HepG2 (cell line): Measurements from ENCODE around the gene PLPPR3. TPM values are rescaled to one million over a fixed set of nuclear protein-coding genes. Genes with fewer than 3 reads are reported as not detected.
A peak's percentile ranks its signal among the peaks of the same experiment; 100 is the strongest.

Experiments
- ATAC-seq: fragments of 200-7000 bp; cut with Tn5 transposase; 3 replicates; pipeline ENCODE4 v1.9.1; 2020; ENCODE audit warnings: mild to moderate bottlenecking, moderate library complexity
- BruUV-seq: library from RNA; stranded (reverse); fragments of 400-500 nt; replicated peaks from 2 replicates; lab custom pipeline; 2021; lab: Mats Ljungman, UMichigan
- CTCF ChIA-PET: fragments of 300-600 bp; formaldehyde crosslinking; extraction: SDS; loops from one replicate; lab custom pipeline; 2021; ENCODE audit warnings: low total read pairs, inconsistent platforms, low intra/inter-chr PET ratio; lab: Yijun Ruan, JAX
- POLR2A ChIA-PET: fragments of 350-600 bp; sonication (Branson Sonifier 250); formaldehyde crosslinking; loops from one replicate; lab custom pipeline; 2020; ENCODE audit warnings: antibody characterized with exemption, inconsistent platforms; lab: Yijun Ruan, JAX
- DNase-seq: peaks from one replicate; pipeline ENCODE4 v3.0.0-alpha.2; 2015; ENCODE audit warnings: low spot score
- FAIRE-seq: peaks from 3 replicates; lab custom pipeline; 2011; peaks lifted over from hg19 to GRCh38; lab: Jason Lieb, UNC
- H2AFZ ChIP-seq: one replicate; pipeline ENCODE4 v1.6.1; 2011; ENCODE audit warnings: low read length, inconsistent platforms
- H3K27ac ChIP-seq: fragments of 300-600 bp; 3 replicates; pipeline ENCODE4 v1.8.0; 2011; ENCODE audit warnings: mixed run types, mild to moderate bottlenecking, mixed read lengths, low read length, inconsistent platforms; ENCODE audit not compliant: insufficient read depth; ENCODE audit errors: extremely low read length
- H3K27me3 ChIP-seq, 2 experiments: fragments of 200-600 bp in 1 of 2; 2 replicates in 1 of 2; 3 replicates in 1 of 2; pipeline versions ENCODE4 v1.6.0 to v1.8.0; 2011; ENCODE audit warnings: low read length in 2 of 2, mild to moderate bottlenecking in 2 of 2, moderate library complexity in 2 of 2, inconsistent platforms in 1 of 2; ENCODE audit not compliant: insufficient read depth in 2 of 2, control insufficient read depth in 1 of 2
- H3K36me3 ChIP-seq, 2 experiments: fragments of 200-600 bp in 1 of 2; replicated peaks in 1 of 2; 2 replicates in 1 of 2; 3 replicates in 1 of 2; pipeline versions ENCODE4 v1.5.1 to v1.8.0; 2011; ENCODE audit warnings: low read length in 2 of 2, inconsistent platforms in 1 of 2; ENCODE audit not compliant: insufficient read depth in 2 of 2, control insufficient read depth in 1 of 2
- H3K4me1 ChIP-seq: 2 replicates; pipeline ENCODE4 v1.5.1; 2012; ENCODE audit warnings: low read length, inconsistent platforms; ENCODE audit not compliant: insufficient read depth
- H3K4me2 ChIP-seq: 2 replicates; pipeline ENCODE4 v1.6.0; 2011; ENCODE audit warnings: low read depth, low read length, inconsistent platforms
- H3K4me3 ChIP-seq, 3 experiments: fragments of 200-600 bp in 1 of 3; sonication (generic), shearing (Covaris generic) in 1 of 3; replicated peaks in 1 of 3; 2 replicates each; pipeline ENCODE4 v1.5.1; 2011 to 2016; ENCODE audit warnings: low read length in 3 of 3, inconsistent platforms in 2 of 3, low read depth in 2 of 3, mild to moderate bottlenecking in 2 of 3, control low read depth in 1 of 3, mixed read lengths in 1 of 3; ENCODE audit not compliant: insufficient read depth in 1 of 3
- H3K79me2 ChIP-seq: one replicate; pipeline ENCODE4 v1.6.1; 2011; ENCODE audit warnings: low read length, inconsistent platforms; ENCODE audit not compliant: insufficient read depth
- H3K9ac ChIP-seq: 2 replicates; pipeline ENCODE4 v1.6.0; 2011; ENCODE audit warnings: mild to moderate bottlenecking, low read depth, low read length, inconsistent platforms; ENCODE audit not compliant: insufficient read depth
- H3K9me3 ChIP-seq: 2 replicates; pipeline ENCODE4 v1.5.1; 2012; ENCODE audit warnings: mild to moderate bottlenecking, low read length
- H4K20me1 ChIP-seq: 2 replicates; pipeline ENCODE4 v1.6.0; 2011; ENCODE audit warnings: inconsistent platforms, mild to moderate bottlenecking, low read length, moderate library complexity; ENCODE audit not compliant: insufficient read depth
- CEBPG ChIP-seq: IDR thresholded peaks from 2 replicates; pipeline ENCODE4 v1.6.1; 2016
- HNRNPL ChIP-seq: fragments of 200-400 bp; formaldehyde crosslinking; IDR thresholded peaks from 2 replicates; pipeline ENCODE4 v1.6.1; 2017; ENCODE audit warnings: mild to moderate bottlenecking, low read depth, low read length
- POLR2A ChIP-seq, 2 experiments: IDR thresholded peaks; 2 replicates each; pipeline ENCODE4 v1.6.1; 2011; ENCODE audit warnings: low read depth in 2 of 2, low read length in 2 of 2, mild to moderate bottlenecking in 1 of 2, moderate library complexity in 1 of 2; ENCODE audit not compliant: insufficient read depth in 1 of 2
- POLR2AphosphoS2 ChIP-seq: IDR thresholded peaks from 2 replicates; pipeline ENCODE4 v1.6.1; 2011; ENCODE audit warnings: low read depth, low read length, improper control_type of control experiment
- ZNF550 ChIP-seq: sonication (generic); formaldehyde crosslinking; IDR thresholded peaks from 2 replicates; pipeline ENCODE4 v1.4.0; 2020; ENCODE audit warnings: mild to moderate bottlenecking, missing genetic modification reagents, borderline replicate concordance
- ZSCAN30 ChIP-seq: sonication (generic); formaldehyde crosslinking; IDR thresholded peaks from 2 replicates; pipeline ENCODE4 v1.5.0; 2020; ENCODE audit warnings: mild to moderate bottlenecking, missing genetic modification reagents
- WGBS: methylation state at CpG from one replicate; pipeline ENCODE4 v1.1.6; 2017; ENCODE audit warnings: low lambda C conversion rate; 5-methylcytosine and 5-hydroxymethylcytosine counted together
- in situ Hi-C: cut with HindIII; loops from 2 replicates; pipeline ENCODE4 v1.10.0; 2017; ENCODE audit warnings: low pct_unique_long_range_greater_than_20kb; ENCODE audit not compliant: extremely low pct_ligation_motif_present
- intact Hi-C: fragments of 100-400 bp; cut with micrococcal nuclease; formaldehyde crosslinking; loops from one replicate; pipeline ENCODE4 v1.10.0; 2022; ENCODE audit not compliant: unreplicated experiment
- polyA plus RNA-seq, 8 experiments: library from polyadenylated mRNA; depleted of rRNA in 3 of 8; stranded (reverse) in 7 of 8; unstranded in 1 of 8; fragments of >200 nt; fragmentation: Illumina TruSeq in 4 of 8; extraction: Trizol in 4 of 8; gene quantifications; 2 replicates each; pipeline versions ENCODE4 v1.2.1 to v1.2.3, GENCODE V29; 2011 to 2016; ENCODE audit warnings: low read depth in 4 of 8, missing spikeins in 1 of 8, mixed read lengths in 1 of 8; ENCODE audit not compliant: insufficient read depth in 1 of 8
- total RNA-seq, 5 experiments: library from RNA; depleted of rRNA; stranded (reverse); fragments of >200 nt; fragmentation: Illumina TruSeq; extraction: Trizol; gene quantifications; 2 replicates each; pipeline ENCODE4 v1.2.3, GENCODE V29; 2016; ENCODE audit warnings: low read depth in 1 of 5
- TF ChIP-seq, protein P1 (sequence below): sonication (generic); formaldehyde crosslinking; IDR thresholded peaks from 2 replicates; pipeline ENCODE4 v1.4.0; 2020; ENCODE audit warnings: missing genetic modification reagents
- TF ChIP-seq, protein P2 (sequence below): IDR thresholded peaks from 2 replicates; pipeline ENCODE4 v1.6.1; 2016; ENCODE audit warnings: low read depth, missing genetic modification reagents, missing compliant biosample characterization
- TF ChIP-seq, protein P3 (sequence below): sonication (generic); formaldehyde crosslinking; IDR thresholded peaks from 2 replicates; pipeline ENCODE4 v1.4.0; 2020; ENCODE audit warnings: mild to moderate bottlenecking, missing genetic modification reagents

The PLPPR3 gene
- total and polyA plus RNA-seq, 2 of the 13 experiments (the other 11 are each of a cell fraction or from before 2014, with no cell fraction given), result 0.07 to 0.16 TPM

DNA sequence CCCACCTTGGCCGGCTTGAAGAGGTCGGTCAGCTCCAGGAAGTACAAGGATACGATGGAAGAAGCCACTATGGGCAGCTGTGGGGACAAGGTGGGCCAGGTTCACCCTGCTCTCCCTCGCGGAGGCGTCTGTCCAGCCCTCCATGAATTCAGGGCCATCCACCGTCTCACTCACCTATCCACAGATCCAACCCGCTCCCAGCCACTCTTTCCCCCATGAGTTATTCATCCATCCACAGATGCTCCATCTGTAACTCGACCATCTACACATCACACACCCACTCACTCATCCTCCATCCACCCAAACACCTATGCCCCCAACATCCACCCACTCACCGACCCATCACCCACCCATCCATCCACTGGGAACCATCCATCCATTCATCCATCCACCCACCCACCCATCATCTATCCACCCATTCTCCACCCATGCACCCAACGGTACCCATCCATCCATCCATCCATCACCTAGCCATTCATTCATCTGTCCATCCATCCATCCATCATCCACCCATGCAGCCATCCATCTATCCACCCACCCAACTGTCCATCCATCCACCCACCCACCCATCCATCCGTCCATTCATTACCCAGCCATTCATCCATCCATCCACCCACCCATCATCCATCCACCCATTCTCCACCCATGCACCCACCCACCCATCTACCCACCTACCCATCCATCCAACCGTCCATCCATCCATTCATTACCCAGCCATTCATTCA, 5.8 kb downstream of the PLPPR3 start:
- no peaks in the 10 kb centered on the region for H3K79me2 ChIP-seq
- in situ Hi-C loops, result no loop called here
- no peak overlapping the region for H3K27ac ChIP-seq
- no peak overlapping the region for H3K9ac ChIP-seq
- intact Hi-C loops, result no loop called here
- no peak for DNase-seq
- no peaks in the 10 kb centered on the region for H3K4me1 ChIP-seq
- H2AFZ ChIP-seq, result no peak overlapping the region
- H3K4me3 ChIP-seq, result no peak overlapping the region
- no peak overlapping the region for H3K4me2 ChIP-seq
- H4K20me1 ChIP-seq, result peaks cover 12% of the 10 kb centered on the region; the same call in 1 of the 2 replicates
- TF ChIP-seq, protein P1, sequence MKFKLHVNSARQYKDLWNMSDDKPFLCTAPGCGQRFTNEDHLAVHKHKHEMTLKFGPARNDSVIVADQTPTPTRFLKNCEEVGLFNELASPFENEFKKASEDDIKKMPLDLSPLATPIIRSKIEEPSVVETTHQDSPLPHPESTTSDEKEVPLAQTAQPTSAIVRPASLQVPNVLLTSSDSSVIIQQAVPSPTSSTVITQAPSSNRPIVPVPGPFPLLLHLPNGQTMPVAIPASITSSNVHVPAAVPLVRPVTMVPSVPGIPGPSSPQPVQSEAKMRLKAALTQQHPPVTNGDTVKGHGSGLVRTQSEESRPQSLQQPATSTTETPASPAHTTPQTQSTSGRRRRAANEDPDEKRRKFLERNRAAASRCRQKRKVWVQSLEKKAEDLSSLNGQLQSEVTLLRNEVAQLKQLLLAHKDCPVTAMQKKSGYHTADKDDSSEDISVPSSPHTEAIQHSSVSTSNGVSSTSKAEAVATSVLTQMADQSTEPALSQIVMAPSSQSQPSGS, result no peak
- TF ChIP-seq ZSCAN30 (CRISPR knock-in tag) (no peak), POLR2A (IDR thresholded peaks at IDR 0.05; ENCODE audit: insufficient read depth in 1 of 2, low read depth in 2 of 2, low read length in 2 of 2) (peak in 1 of 2 experiments; percentile 67; a peak in 2 of 4 replicates), ZNF550 (CRISPR knock-in tag) (no peak)
- ChIA-PET CTCF (no interaction called here), POLR2A (no interaction called here)
- no TSS peak for BruUV-seq
- FAIRE-seq, result no peak
- peaks cover 5 to 11% of the 10 kb centered on the region in 2 experiments; a peak in 3 of 5 replicates for H3K36me3 ChIP-seq
- peak; percentile 10 for ATAC-seq
- no peaks in the 10 kb centered on the region for H3K27me3 ChIP-seq
- 90% methylated on average over 12 of the region's 13 CpGs for whole genome bisulfite sequencing
- H3K9me3 ChIP-seq, result no peaks in the 10 kb centered on the region

DNA sequence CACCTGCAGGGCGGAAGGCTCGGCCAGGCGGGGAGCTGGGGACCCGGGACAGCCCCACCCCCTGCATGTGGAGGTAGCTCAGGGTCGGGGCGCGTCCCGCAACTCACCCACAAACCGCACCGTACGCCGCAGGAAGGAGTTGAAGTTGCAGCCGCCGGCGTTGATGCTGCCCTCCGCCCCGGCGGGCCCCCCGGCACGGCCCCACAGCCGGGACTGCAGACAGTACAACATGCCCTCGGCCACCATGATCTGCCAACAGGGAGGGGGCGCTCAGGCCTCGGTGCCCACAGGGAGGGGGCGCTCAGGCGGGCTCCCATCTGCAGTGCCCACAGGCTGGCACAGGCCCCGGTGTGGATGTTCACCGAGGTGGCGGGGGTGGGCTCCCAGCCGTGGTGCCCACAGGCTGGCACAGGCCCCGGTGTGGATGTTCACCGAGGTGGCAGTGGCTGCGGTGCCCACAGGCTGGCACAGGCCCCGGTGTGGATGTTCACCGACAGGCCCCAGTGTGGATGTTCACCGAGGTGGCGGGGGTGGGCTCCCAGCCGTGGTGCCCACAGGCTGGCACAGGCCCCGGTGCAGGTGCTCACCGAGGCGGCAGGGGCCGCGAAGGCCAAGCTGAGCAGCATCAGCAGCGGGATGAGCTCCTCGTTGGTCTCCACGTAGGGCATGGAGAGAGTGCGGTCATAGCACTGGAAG, 6.5 kb downstream of the PLPPR3 start:
- Histone ChIP-seq H3K4me1 (no peaks in the 10 kb centered on the region), H3K79me2 (no peaks in the 10 kb centered on the region), H3K4me2 (no peak overlapping the region), H3K9ac (no peak overlapping the region), H3K27ac (no peak overlapping the region), H4K20me1 (peaks cover 18% of the 10 kb centered on the region; the same call in 1 of the 2 replicates), H3K4me3 (no peak overlapping the region), H2AFZ (no peak overlapping the region), H3K9me3 (no peaks in the 10 kb centered on the region), H3K27me3 (no peaks in the 10 kb centered on the region), H3K36me3 (peaks cover 7 to 18% of the 10 kb centered on the region in 2 experiments; a peak in 4 of 5 replicates)
- FAIRE-seq, result no peak
- peak; percentile 20 for ATAC-seq
- POLR2A ChIA-PET, result interaction anchor here (1.1 kb wide), 1 partner anchor 18 kb away, joined by 3 read pairs; no protein-coding TSS in a partner anchor
- no TSS peak for BruUV-seq
- in situ Hi-C loops (no loop called here), intact Hi-C loops (no loop called here)
- 97% methylated on average over 18 of the region's 47 CpGs for WGBS
- CTCF ChIA-PET, result no interaction called here
- DNase-seq, result no peak
- TF ChIP-seq, protein P2, sequence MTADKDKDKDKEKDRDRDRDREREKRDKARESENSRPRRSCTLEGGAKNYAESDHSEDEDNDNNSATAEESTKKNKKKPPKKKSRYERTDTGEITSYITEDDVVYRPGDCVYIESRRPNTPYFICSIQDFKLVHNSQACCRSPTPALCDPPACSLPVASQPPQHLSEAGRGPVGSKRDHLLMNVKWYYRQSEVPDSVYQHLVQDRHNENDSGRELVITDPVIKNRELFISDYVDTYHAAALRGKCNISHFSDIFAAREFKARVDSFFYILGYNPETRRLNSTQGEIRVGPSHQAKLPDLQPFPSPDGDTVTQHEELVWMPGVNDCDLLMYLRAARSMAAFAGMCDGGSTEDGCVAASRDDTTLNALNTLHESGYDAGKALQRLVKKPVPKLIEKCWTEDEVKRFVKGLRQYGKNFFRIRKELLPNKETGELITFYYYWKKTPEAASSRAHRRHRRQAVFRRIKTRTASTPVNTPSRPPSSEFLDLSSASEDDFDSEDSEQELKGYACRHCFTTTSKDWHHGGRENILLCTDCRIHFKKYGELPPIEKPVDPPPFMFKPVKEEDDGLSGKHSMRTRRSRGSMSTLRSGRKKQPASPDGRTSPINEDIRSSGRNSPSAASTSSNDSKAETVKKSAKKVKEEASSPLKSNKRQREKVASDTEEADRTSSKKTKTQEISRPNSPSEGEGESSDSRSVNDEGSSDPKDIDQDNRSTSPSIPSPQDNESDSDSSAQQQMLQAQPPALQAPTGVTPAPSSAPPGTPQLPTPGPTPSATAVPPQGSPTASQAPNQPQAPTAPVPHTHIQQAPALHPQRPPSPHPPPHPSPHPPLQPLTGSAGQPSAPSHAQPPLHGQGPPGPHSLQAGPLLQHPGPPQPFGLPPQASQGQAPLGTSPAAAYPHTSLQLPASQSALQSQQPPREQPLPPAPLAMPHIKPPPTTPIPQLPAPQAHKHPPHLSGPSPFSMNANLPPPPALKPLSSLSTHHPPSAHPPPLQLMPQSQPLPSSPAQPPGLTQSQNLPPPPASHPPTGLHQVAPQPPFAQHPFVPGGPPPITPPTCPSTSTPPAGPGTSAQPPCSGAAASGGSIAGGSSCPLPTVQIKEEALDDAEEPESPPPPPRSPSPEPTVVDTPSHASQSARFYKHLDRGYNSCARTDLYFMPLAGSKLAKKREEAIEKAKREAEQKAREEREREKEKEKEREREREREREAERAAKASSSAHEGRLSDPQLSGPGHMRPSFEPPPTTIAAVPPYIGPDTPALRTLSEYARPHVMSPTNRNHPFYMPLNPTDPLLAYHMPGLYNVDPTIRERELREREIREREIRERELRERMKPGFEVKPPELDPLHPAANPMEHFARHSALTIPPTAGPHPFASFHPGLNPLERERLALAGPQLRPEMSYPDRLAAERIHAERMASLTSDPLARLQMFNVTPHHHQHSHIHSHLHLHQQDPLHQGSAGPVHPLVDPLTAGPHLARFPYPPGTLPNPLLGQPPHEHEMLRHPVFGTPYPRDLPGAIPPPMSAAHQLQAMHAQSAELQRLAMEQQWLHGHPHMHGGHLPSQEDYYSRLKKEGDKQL (CRISPR knock-in tag), result no peak
- TF ChIP-seq POLR2AphosphoS2 (0 out of 2 replicates have a peak, but pooled peaks have one; percentile 25), HNRNPL (peak; percentile 92), CEBPG (CRISPR knock-in tag) (no peak)
- TF ChIP-seq, protein P3, sequence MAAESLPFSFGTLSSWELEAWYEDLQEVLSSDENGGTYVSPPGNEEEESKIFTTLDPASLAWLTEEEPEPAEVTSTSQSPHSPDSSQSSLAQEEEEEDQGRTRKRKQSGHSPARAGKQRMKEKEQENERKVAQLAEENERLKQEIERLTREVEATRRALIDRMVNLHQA (CRISPR knock-in tag), result no peak
